CD4-positive, alpha-beta T cell treated with Interleukin-21 for 1 hour (primary cell): Measurements from ENCODE around the gene DIP2C.
"Not testable (repeated sequence)": the region's sequence is repeated elsewhere in the genome, so short reads cannot be mapped to it uniquely, and the experiment has no call there.

Source experiments
- DNase-seq: peaks from one replicate; pipeline ENCODE4 v3.0.0-alpha.2; 2020

Gene DIP2C

DNA sequence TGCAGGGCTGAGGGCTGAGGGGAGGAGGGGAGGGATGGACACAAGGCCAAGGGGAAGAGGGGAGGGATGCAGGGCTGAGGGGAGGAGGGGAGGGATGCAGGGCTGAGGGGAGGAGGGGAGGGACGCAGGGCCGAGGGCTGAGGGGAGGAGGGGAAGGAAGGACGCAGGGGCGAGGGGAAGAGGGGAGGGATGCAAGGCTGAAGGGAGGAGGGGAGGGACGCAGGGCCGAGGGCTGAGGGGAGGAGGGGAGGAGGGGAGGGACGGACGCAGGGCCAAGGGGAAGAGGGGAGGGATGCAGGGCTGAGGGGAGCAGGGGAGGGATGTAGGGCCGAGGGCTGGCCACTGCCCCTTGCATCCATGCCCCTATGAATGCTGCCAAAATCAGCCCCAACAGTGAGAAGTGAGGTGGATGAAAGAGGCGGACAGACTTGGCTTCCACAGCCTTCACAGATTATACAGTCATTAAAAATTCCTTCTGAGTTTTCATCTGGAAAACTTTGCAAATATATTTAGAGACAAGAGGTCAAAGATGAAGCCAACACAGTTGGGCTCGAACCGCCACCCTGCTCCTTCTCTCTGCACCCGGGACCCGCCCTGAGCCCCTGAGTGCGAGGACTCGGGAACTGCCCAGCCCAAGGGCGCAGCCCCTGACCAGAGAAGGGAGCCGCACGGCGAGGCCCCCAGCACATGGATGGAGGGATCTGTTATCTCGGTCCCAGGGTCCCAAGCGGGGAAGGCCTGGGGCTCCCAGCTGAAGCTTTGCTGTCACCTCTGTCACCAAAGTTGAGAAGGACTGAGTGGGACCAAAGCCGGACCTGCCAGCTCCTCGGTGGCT is 65.8 kb downstream of the DIP2C start:
- no peak for DNase-seq

DNA sequence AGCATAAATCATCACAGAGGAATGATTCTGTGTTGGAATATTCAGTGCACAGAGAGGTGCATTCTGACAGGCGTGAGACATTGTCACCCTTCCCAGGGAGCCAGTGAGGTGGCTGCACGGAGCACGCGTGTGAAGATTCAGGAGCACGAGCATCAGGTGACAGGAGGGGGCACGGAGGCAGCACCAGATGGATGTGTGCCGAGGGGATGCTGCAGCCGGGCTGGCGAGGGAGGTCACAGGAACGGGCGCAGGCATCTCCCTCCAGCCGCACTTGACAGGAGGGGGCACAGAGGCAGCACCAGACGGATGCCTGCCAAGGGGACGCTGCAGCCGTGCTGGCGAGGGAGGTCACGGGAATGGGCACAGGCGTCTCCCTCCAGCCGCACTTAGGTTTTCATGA is 66.5 kb downstream of the DIP2C start:
- DNase-seq: no peak

DNA sequence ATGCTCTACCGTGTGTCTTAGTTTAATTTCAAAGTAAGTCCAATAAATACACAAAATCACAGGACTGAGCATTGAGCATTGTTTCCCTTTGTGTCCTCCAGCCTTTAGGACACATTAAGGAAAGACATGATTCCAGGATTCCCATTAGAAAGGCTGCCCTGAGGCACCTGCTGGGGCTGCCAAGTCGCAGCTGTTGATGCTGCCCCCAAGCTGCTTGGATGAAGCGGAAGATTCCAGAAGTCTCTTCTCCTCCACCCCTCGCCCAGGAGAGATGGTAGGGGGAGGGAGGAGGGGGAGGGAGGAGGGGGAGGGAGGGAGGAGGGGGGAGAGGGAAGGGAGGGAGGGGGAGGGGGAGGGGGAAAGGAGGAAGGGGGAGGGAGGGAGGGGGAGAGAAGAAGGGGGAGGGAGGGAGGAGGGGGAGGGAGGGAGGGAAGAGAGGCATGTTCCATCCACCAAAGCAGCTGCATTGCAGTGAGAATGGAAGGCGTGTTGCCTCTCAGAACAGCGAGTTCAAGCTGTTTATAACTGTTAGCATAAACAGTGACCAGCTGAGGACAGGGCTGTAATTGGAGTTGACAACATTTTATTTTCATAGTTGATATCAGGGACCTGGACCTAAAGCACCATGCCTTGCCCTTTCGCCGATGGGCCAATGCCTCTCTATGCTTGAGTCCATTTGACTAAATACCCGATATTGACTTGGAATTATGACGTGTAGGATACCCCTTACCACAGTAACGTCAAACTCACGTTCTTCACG is 67.3 kb downstream of the DIP2C start:
- no peak for DNase-seq

DNA sequence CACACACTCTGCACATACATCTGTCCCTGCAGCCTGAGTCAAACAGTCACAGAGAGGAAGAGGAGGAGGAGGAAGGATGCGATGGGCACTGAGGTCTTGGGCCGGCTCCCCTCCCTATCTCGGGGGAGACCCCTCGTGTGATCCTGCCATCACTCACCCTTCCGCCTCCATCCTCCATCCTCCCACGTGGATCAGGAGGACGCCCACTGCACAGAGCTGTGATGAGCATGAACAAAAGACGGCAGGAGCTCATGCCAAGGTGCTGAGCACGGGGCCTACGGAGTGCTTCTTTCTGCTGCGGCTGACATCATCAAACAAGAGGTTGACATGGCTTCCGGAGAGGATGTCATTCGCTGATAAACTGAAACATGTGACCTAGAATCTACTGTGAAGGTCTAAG is 68.0 kb downstream of the DIP2C start:
- DNase-seq: no peak

DNA sequence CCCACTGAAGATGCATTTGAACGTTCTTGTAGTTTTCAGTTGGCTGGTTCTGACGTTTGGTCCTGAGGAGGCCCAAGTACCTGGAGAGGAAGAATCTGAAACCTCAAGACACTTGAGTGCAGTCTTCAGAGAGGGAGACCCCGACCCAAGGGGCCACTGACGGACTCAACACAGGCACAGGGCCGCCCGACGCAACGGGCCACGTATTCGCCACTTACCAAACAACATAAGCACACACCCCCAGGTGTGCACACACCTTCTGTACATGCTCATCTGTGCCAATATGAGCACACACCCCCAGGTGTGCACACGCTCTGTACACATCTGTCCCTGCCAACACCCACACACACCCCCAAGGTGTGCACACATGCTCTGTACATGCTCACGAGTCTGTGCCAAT is 68.5 kb downstream of the DIP2C start:
- no peak for DNase-seq

DNA sequence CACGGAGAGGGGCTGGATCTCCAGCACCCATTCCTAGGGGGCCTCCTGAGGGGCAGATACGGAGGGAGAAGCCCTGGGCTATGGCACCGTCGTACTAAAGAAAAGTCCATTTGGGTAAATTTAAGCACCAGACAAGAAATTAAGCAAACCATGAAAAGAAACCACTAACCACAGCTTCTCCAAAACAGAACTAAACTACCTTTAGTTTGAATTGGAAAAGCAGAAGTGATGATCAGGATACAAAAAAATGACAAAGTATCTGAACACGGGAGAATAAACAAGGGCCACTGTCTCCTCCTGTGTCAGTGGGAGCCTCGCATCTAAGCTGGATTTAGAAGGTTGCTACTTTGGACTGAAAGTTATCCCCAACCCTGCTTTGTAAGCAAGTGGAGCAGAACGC is 69.1 kb downstream of the DIP2C start:
- no peak for DNase-seq

DNA sequence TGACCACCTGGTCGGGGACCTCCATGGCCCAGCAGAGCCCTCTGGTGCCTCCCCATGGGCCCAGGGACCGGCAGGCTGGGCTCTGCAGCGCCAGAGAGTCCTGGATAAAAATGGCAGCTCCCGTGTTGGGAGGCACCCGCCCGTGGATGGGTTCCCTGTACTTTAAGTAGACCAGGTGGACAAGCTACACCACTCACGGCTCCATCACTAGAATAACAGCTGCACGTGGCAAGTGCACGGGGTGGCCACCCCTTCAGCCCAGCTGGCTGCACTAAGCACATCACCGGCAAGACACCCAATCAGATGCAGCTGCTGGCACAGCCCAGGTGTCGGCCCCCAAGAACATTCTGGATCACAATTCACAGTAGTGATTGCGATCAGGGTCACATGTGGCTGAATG is 69.8 kb downstream of the DIP2C start:
- no peak for DNase-seq

DNA sequence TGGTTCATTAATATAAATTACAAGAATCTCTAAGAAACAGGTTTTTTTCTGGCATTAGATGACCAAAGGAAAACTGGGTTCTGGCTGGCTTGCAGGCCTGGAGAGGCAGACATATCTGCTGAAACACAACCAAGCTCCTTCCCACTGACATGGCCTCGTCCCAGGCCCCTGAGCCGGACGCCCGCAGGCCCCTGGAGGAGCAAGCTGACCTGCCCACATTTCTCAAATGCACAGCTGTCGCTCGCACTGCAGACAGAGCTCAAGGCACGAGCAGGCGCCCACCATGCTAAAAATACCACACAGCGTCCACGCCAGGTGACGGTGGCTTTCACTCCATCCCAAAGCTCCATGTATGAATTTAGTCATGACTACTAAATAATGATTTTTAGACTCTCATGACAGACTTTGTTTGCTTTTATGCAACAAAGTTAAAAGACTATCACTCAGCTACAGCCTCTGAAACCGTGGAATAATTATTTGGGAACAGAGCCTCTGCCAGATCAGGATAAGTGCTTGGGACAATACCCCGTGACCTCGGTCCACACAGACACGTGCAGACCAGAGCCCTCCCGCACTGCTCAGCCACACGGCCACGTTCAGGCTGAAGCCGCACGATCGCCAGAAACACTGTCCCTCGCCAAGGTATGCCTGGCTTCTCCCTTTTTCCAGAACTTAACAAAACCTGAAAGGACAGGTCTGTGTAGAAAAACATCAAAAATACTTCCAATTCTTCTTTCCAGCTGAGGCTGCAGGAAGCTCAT is 71.1 kb downstream of the DIP2C start:
- DNase-seq: no peak

DNA sequence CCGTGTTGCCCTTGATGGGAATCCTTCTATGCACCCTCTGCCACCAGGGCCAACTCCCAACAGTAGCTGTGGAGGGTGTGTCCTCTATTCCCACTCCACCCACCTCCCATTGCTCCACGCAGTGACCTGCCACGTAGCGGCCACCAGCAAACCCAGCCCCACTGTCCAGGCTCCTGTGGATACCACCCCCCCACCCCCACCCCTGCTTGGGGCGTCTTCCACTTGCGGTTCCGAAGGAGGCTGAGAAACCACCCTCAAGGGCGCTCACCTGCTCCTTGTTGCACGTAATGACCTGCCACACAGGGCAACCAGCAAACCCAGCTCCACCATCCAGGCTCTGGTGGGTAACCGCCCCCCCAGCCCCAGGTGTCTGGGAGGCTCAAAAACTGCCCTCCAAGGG is 72.0 kb downstream of the DIP2C start:
- no peak for DNase-seq

DNA sequence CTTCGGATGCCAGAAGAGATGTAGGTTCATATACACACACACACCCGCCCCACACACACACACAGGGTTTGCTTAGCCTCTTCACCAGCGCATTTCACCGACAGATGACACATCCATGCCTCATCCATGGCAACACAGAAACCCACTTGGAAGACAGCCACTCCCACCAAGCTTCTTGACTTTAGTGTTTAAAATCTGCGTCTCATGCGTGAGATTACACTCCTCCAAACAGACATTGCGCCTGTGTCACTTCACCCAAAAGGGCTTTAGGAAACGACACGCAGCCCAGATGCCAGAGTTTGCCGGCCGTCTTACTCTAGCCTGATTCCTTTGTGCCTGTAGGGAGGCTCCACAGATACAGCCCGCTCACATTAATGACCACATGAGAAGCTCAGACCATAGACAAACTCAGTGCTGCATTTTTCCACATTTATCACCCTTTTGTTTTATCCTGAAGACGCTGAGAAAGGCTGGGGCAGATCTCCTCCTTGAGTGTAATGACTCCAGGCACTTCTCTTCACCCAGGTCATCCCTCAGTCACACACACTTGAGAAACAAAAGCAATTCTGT is 73.8 kb downstream of the DIP2C start:
- DNase-seq: no peak

DNA sequence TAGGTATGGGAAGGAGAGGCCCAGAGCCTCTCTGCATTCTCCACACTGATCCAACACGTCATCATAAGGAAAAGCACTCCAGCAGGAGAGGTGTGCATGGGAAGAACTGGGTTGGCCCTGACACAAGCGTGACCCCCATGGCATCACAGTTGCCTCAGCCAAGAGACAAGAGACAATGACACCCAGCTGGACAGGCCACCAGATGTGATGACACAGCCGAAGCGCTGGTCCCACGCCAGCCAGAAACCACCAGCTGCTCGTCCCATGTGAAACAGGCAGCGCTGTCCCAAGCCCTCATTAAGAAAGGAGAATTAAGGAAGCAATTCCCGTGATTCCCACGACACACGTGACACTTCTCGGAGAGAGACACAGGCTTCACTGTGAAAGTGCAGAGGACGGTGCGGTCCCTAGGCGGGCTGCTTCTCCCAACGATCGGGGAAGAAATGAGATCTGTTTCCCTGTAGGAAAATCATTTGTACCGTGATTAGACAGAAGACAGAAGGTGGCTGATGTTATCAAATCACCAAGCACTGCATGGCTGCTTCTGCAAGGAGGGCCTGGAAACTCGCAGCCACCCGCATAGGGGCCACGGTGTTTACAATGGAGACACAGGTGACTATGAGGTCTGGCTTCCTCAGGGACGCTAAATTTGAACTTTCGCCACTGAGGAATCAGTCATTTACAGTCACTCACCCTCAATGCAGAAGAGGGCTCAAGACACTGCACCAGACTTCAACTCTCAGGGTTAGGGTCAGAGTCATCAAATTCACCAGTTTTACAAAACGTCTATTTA is 74.5 kb downstream of the DIP2C start:
- DNase-seq: no peak

DNA sequence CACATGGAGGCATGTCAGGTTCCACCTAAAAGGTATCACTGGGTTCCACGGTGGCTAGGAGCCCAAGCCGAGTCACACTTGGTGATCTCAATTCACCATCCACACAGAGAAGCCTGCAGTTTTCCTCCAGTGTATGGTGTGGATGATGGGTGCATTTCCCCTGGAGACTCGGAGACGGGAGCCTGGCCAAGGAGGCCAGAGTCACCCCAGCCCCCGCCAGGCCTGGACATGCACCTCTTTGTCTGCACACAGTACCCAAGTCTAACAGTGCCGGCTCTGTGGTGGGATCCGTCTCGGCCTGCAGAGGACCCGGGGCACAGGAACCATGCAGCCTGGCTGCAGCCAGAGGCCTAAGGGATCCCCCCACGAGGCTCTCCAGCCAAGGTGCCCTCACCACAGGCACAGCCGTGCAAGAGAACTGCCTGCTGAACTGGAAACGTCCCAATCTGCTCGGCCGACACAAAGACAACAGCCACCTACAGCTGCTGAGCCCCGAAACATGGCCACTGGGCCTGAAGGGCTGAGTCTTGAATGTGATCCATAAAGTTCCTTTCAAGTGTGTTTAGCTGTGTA is 75.2 kb downstream of the DIP2C start:
- DNase-seq: no peak

DNA sequence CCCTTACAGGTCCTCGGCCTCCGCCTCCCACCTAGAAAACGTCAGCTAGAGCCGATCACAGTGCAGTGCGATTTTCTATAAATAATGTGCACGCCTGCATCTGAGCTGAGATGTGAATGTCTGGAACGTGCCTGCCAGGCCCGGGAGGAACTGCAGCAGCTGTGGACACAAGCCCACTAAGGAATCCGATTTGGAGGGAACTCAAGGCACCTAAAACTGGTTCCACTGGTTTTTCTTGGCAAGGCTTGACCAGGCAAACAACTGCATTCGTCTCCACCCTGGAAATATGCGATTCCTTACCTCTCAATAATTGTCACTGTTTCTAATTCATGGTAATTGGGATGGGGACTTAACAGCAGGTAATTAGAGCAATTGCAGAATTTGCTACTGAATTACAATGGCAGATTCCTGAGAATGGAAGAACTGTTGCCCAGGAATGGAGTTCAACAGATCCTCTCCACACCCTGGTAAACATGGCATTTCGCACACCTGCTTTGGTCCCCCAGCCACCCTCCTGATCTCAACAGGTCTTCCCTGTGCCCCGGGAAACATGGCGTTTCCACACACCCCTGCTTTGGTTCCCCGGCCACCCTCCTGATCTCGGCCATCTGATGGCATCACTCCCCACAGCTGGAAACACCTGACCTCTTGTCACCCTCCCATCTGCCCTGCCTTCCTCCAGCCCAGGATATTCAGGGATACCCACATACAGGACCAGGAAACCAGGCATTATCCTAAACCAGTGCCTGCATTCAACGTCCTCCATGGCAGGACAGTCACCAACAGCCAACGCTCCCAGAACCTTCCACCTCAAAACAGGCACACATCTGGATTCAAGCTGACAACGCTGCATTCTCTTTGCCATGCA is 76.0 kb downstream of the DIP2C start:
- DNase-seq: no peak

DNA sequence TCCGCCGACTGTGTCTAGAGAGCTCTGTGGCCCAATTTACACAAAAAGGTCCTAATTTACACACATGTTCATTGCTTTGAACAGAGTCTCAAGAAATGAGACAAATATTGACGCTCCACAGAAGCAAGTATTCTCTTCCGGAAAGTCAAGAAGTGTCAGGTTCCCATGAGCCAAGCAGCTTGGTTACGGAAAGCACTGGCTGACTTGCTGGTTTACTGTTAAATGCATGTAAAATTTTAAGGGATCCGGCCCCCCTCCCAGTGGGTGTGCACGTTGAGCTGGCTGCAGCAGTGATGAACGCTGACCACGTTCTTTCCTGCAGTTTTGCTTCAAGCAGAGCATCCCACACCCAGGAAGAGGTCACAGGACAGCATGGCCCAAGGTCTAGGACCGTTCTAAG is 76.8 kb downstream of the DIP2C start:
- no peak for DNase-seq

DNA sequence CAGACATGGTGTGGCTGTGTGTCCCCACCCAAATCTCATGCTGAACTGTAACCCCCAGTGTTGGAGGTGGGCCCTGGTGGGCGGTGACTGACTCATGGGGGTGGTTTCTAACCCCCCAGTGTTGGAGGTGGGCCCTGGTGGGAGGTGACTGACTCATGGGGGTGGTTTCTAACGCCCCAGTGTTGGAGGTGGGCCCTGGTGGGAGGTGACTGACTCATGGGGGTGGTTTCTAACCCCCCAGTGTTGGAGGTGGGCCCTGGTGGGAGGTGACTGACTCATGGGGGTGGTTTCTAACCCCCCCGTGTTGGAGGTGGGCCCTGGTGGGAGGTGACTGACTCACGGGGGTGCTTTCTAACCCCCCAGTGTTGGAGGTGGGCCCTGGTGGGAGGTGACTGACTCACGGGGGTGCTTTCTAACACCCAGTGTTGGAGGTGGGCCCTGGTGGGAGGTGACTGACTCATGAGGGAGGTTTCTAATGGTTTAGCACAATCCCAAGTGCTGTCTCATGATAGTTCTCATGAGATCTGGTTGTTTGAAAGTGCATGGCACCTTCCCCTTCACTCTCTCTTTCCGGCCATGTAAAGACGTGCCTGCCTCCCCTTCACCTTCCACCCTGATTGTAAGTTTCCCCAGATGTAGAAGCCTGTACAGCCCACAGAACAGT is 78.7 kb downstream of the DIP2C start:
- DNase-seq: not testable (repeated sequence)

DNA sequence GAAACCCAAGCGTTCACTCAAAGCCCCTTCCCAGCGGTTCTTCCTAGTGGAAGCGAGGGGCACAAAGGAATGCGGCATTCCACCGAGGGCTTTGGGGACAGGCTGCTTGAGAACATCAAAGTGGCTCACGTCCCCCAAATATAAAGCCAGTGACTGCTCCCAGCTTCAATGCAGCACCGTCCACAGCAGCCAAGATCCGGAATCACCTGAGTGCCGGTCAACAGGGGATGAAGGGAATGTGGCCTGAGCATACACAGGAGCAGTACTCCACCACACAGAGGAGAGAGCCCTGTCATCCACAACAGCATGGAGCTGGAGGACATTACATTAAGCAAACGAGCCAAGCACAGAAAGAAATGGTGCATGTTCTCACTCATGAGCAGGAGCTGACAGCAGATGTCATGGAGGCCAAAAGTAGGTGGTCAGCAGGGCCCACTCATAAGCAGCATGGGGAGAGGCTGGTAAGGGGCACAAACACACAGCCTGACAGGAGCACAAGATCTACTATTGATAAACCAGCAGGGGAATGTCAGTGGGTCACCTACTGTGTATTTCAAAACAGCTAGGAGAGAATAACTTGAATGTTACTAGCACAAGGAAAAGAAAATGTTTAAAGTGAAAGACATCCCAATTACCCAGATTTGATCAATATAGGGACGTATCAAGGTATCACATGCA is 79.5 kb downstream of the DIP2C start:
- no peak for DNase-seq

DNA sequence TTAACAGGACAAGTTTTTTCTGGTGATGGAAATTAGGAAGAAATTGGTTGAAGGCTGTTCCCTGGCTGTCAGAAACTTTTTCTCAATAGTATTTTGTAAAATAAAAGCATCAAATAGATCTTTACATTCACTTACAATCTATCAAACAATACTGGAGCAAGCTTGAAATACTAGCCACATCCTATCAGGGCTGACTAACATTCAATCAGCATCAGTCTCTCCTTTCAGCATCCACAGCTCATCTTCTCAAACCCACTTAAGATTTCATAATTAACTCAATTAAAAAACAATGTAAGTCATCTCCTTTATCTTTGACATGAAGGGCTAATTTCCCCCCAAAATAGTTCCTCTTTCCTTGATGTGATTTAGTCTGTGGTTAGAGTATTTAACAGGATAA is 80.2 kb downstream of the DIP2C start:
- DNase-seq: no peak

DNA sequence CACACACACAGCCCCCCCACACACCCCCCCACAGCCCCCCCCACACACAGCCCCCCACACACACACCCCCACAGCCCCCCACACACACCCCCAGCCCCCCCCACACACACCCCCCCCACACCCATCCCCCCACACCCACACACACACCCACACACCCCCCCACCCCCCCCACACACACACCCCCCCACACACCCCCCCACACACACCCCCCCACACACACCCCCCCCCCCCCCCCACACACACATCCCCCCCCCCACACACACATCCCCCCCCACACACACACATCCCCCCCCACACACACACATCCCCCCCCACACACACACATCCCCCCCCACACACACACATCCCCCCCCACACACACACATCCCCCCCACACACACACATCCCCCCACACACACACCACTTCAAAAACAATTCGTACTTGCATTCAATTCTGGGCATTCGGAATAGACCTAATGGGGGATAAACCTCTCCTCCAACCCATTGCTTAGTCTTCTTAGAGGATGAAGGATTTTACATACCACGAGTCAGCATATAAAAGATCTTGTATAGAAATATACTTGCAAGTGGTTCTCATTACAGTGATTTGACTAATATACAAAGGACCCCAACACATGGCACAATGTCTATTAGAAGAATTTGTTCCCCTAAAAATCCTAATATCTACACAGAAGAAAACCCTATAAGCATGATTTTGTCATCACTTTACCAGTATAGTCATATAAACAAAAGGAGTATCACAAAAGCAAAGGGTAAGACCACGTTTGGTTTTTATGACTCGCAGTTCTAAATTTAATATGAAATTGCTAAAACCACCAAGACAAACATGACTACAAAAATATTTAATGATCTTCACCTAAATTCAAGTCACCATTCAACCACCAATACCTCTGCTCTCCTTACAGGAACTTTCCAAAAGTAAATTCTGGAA is 80.9 kb downstream of the DIP2C start:
- DNase-seq: no peak
